OCI-LY7 (cell line): Measurements from ENCODE around the gene ALOX5AP. TPM values are rescaled to one million over a fixed set of nuclear protein-coding genes. Genes with fewer than 3 reads are reported as not detected.

Experiments used
- BruUV-seq: library from RNA; stranded (reverse); fragments of 400-500 nt; replicated peaks from 2 replicates; lab custom pipeline; 2021; lab: Mats Ljungman, UMichigan
- CTCF ChIA-PET: fragments of 300-600 bp; sonication (Branson Sonifier 250); formaldehyde crosslinking; loops from one replicate; lab custom pipeline; 2022; ENCODE audit warnings: antibody characterized with exemption; ENCODE audit not compliant: unreplicated experiment; lab: Charles Lee
- POLR2A ChIA-PET: fragments of 300-600 bp; sonication (Branson Sonifier 250); formaldehyde crosslinking; loops from one replicate; lab custom pipeline; 2022; ENCODE audit warnings: antibody characterized with exemption; lab: Charles Lee
- DNase-seq: peaks from one replicate; pipeline ENCODE4 v3.0.0-alpha.2; 2015; ENCODE audit warnings: low spot score
- H2AFZ ChIP-seq: fragments of 200-600 bp; sonication (generic), shearing (Covaris generic); 2 replicates; pipeline ENCODE4 v1.6.1; 2014; ENCODE audit warnings: mild to moderate bottlenecking, antibody characterized with exemption, low read length, moderate library complexity
- H3K27ac ChIP-seq: fragments of 200-600 bp; sonication (generic); 2 replicates; pipeline ENCODE4 v1.5.1; 2014; ENCODE audit warnings: mixed run types, low read depth, mild to moderate bottlenecking, moderate library complexity, low read length, inconsistent platforms; ENCODE audit not compliant: poor library complexity, severe bottlenecking
- H3K36me3 ChIP-seq: fragments of 200-600 bp; sonication (generic); 2 replicates; pipeline ENCODE4 v1.6.1; 2014; ENCODE audit warnings: mild to moderate bottlenecking, antibody characterized with exemption, low read length, moderate library complexity, mixed read lengths; ENCODE audit not compliant: insufficient read depth
- H3K4me1 ChIP-seq: fragments of 200-600 bp; sonication (generic); 2 replicates; pipeline ENCODE4 v1.5.1; 2014; ENCODE audit warnings: mild to moderate bottlenecking, low read length; ENCODE audit not compliant: insufficient read depth, poor library complexity, severe bottlenecking
- H3K4me2 ChIP-seq: fragments of 200-600 bp; sonication (generic); 2 replicates; pipeline ENCODE4 v1.6.1; 2014; ENCODE audit warnings: mild to moderate bottlenecking, low read length
- H3K4me3 ChIP-seq: fragments of 200-600 bp; sonication (generic); 2 replicates; pipeline ENCODE4 v1.5.1; 2014; ENCODE audit warnings: mild to moderate bottlenecking, low read depth, low read length; ENCODE audit not compliant: poor library complexity, severe bottlenecking
- H3K79me2 ChIP-seq: fragments of 200-600 bp; sonication (generic); 2 replicates; pipeline ENCODE4 v1.6.1; 2016; ENCODE audit warnings: low read depth, mild to moderate bottlenecking, low read length, moderate library complexity, mixed read lengths; ENCODE audit not compliant: insufficient read depth
- H3K9me2 ChIP-seq: fragments of 200-600 bp; sonication (generic); 2 replicates; pipeline ENCODE4 v1.6.1; 2016; ENCODE audit warnings: mild to moderate bottlenecking, low read length, mixed read lengths; ENCODE audit not compliant: insufficient read depth
- H3K9me3 ChIP-seq: fragments of 200-600 bp; sonication (generic); 2 replicates; pipeline ENCODE4 v1.6.1; 2014; ENCODE audit warnings: mild to moderate bottlenecking, mixed run types, low read length, mixed read lengths
- H4K20me1 ChIP-seq: fragments of 200-600 bp; sonication (generic); 2 replicates; pipeline ENCODE4 v1.6.1; 2014; ENCODE audit warnings: mild to moderate bottlenecking, antibody characterized with exemption, low read length, moderate library complexity, mixed read lengths; ENCODE audit not compliant: insufficient read depth
- CTCF ChIP-seq: fragments of 200-600 bp; sonication (generic); conservative IDR thresholded peaks from 2 replicates; pipeline ENCODE4 v1.5.1; 2014; ENCODE audit warnings: mild to moderate bottlenecking, antibody characterized with exemption, low read length, moderate library complexity, mixed read lengths
- EZH2phosphoT487 ChIP-seq: fragments of 200-600 bp; sonication (generic); IDR thresholded peaks from 2 replicates; pipeline ENCODE4 v1.6.1; 2018; ENCODE audit warnings: low read depth, borderline replicate concordance, mild to moderate bottlenecking, mixed run types, antibody characterized with exemption, low read length, moderate library complexity, mixed read lengths
- intact Hi-C: fragments of 100-400 bp; cut with micrococcal nuclease; formaldehyde crosslinking; loops from one replicate; pipeline ENCODE4 v1.10.0; 2022; ENCODE audit not compliant: unreplicated experiment
- total RNA-seq, 2 experiments: library from RNA; depleted of rRNA in 1 of 2; stranded (reverse); fragments of >200 nt in 1 of 2; shearing (Covaris generic) in 1 of 2; gene quantifications; 2 replicates each; pipeline ENCODE4 v1.2.3, GENCODE V29; 2014 to 2022

Gene ALOX5AP
- total RNA-seq, 2 experiments from 2014 or later = 89.9 to 90.9 TPM

DNA sequence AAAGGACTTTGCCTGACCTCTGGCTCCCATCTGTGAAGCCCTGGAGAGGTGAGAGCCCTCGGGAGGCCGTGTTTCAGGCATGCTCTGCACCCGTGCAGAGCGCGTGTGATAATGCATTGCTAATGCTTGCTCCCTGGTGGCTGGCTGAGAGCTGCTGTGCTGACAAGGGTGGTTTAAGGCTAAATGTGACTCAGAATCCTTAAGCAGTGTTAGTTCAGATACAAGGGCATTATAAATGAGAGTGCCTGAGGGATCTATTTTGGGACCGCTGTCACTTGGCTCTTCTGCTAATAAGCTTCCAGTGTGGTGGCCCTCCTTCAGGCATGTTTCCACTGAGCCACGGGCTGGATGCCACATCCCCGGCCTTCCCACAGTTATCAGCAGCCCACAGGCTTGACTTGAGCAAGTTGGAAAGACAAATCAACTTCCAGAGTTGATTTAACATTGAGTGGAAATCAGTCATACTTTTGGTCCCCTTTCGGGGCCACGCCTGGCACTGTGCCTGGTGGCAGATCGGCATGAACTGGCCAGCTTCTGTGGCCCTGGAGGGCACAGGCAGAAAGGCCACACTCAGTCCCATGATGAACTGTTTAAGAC lies 17.0 kb downstream of the ALOX5AP start:
- Histone ChIP-seq H3K79me2 (no peaks in the 10 kb centered on the region), H3K36me3 (peaks cover 69% of the 10 kb centered on the region), H2AFZ (no peak overlapping the region), H3K4me2 (no peak overlapping the region), H3K27ac (no peak overlapping the region), H4K20me1 (no peaks in the 10 kb centered on the region), H3K4me1 (no peaks in the 10 kb centered on the region), H3K9me3 (no peaks in the 10 kb centered on the region), H3K4me3 (no peak overlapping the region), H3K9me2 (no peaks in the 10 kb centered on the region)
- DNase-seq = no peak
- intact Hi-C loops = no loop called here
- CTCF ChIA-PET = interaction anchor here (1.5 kb wide), 1 partner anchor 20 kb away, joined by 6 read pairs; no protein-coding TSS in a partner anchor
- POLR2A ChIA-PET = interaction anchor here (1.2 to 1.5 kb wide), 3 partner anchors 10 to 18 kb away, joined by 3 to 5 read pairs (median 4); no protein-coding TSS in a partner anchor
- TF ChIP-seq CTCF = no peak
- no peak for TF ChIP-seq EZH2phosphoT487
- no TSS peak for BruUV-seq

DNA sequence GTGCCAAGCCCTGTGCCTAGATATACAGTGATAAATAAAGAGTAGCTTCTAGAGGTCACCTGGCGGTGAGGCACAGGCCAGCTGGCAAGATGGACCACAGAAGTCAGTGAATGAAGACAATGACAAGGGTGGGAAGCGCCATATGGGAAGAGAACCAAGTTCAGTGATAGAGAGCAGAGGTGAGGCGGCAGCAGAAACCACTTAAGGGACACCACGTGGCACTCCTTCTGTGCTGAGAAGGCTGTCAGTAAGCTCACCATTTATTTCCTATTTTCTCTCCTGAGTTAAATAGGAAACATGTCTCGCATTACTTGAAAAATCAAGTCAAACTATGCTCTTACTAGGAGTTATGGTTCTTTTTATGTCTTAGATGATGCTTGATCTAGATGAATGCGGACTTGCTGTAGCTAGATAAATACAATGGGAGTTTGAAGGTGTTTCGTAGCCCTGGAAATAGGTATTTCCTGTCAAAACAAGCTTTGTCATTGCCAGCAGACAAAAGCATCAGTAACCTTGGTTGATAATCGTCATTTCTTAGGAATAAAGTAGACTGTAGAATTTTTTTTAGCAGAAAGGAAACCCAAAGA lies 17.8 kb downstream of the ALOX5AP start:
- Histone ChIP-seq H2AFZ (no peak overlapping the region), H3K4me1 (no peaks in the 10 kb centered on the region), H3K36me3 (peaks cover 75% of the 10 kb centered on the region), H3K9me2 (no peaks in the 10 kb centered on the region), H3K9me3 (no peaks in the 10 kb centered on the region), H3K4me3 (no peak overlapping the region), H4K20me1 (no peaks in the 10 kb centered on the region), H3K79me2 (no peaks in the 10 kb centered on the region), H3K27ac (no peak overlapping the region), H3K4me2 (no peak overlapping the region)
- no peak for TF ChIP-seq CTCF
- TF ChIP-seq EZH2phosphoT487 = no peak
- BruUV-seq = no TSS peak
- DNase-seq = no peak
- POLR2A ChIA-PET = interaction anchor here (1.2 to 1.5 kb wide), 3 partner anchors 9 to 18 kb away, joined by 3 to 5 read pairs (median 4); no protein-coding TSS in a partner anchor
- intact Hi-C loops = no loop called here
- CTCF ChIA-PET = interaction anchor here (1.5 kb wide), 1 partner anchor 19 kb away, joined by 6 read pairs; no protein-coding TSS in a partner anchor

- ChIA-PET POLR2A (interaction anchor here (0.8 to 1.5 kb wide), 4 partner anchors 8 to 30 kb away, joined by 3 read pairs; no protein-coding TSS in a partner anchor), CTCF (no interaction called here)
- Histone ChIP-seq H2AFZ (no peak overlapping the region), H3K4me3 (no peak overlapping the region), H3K9me2 (no peaks in the 10 kb centered on the region), H4K20me1 (no peaks in the 10 kb centered on the region), H3K9me3 (no peaks in the 10 kb centered on the region), H3K36me3 (peaks cover 64% of the 10 kb centered on the region), H3K27ac (no peak overlapping the region), H3K79me2 (no peaks in the 10 kb centered on the region), H3K4me2 (no peak overlapping the region), H3K4me1 (no peaks in the 10 kb centered on the region)
- TF ChIP-seq EZH2phosphoT487 (no peak), CTCF (no peak)
- DNase-seq = no peak
- intact Hi-C loops = no loop called here
- no TSS peak for BruUV-seq
Observed at GRCh38 chr13:30755678-30756077, 20.3 kb downstream of the ALOX5AP start.
